Activated B cell treated with CpG ODN at 0.5 μM for 24 hours (primary cell): ENCODE data around the gene EXOC3. TPM values are rescaled to one million over a fixed set of nuclear protein-coding genes. Genes with fewer than 3 reads are reported as not detected.
A peak's percentile ranks its signal among the peaks of the same experiment; 100 is the strongest.

Source experiments
- ATAC-seq: fragments of 200-7000 bp; cut with Tn5 transposase; one replicate; pipeline ENCODE4 v1.10.0; 2021; ENCODE audit warnings: low read depth, mild to moderate bottlenecking, moderate library complexity
- CTCF ChIA-PET: fragments of 350-600 bp; sonication (Branson Sonifier 250); formaldehyde crosslinking; loops from one replicate; lab custom pipeline; 2021; ENCODE audit warnings: antibody characterized with exemption; lab: Charles Lee
- POLR2A ChIA-PET: fragments of 350-600 bp; sonication (Branson Sonifier 250); formaldehyde crosslinking; loops from one replicate; lab custom pipeline; 2021; ENCODE audit warnings: antibody characterized with exemption; lab: Charles Lee
- DNase-seq: peaks from one replicate; pipeline ENCODE4 v3.0.0; 2022
- H3K27ac Mint-ChIP-seq: one replicate; pipeline ENCODE4 v1.8.0; 2020; ENCODE audit warnings: mixed read lengths
- H3K27me3 Mint-ChIP-seq: one replicate; pipeline ENCODE4 v1.8.0; 2021; ENCODE audit warnings: mixed read lengths
- H3K36me3 Mint-ChIP-seq: one replicate; pipeline ENCODE4 v1.8.0; 2021; ENCODE audit warnings: low read depth, mixed read lengths
- H3K4me1 Mint-ChIP-seq: one replicate; pipeline ENCODE4 v1.8.0; 2021; ENCODE audit warnings: mixed read lengths
- H3K4me3 Mint-ChIP-seq: one replicate; pipeline ENCODE4 v1.8.0; 2020; ENCODE audit warnings: mild to moderate bottlenecking, mixed read lengths
- H3K9me3 Mint-ChIP-seq: one replicate; pipeline ENCODE4 v1.8.0; 2020; ENCODE audit warnings: mixed read lengths
- intact Hi-C: fragments of 100-400 bp; cut with micrococcal nuclease; formaldehyde crosslinking; loops from one replicate; pipeline ENCODE4 v1.15.1; 2024
- total RNA-seq: library from RNA; stranded (reverse); gene quantifications from 2 replicates; pipeline ENCODE4 v1.2.3, GENCODE V29; 2022
- TF ChIP-seq, protein P1 (sequence below): fragments of 200-600 bp; IDR thresholded peaks from one replicate; pipeline ENCODE4 v1.8.0; 2022; ENCODE audit warnings: antibody characterized with exemption, mild to moderate bottlenecking

Gene EXOC3
- total RNA-seq, 1 donor from 2014 or later, result 79.6 TPM

DNA sequence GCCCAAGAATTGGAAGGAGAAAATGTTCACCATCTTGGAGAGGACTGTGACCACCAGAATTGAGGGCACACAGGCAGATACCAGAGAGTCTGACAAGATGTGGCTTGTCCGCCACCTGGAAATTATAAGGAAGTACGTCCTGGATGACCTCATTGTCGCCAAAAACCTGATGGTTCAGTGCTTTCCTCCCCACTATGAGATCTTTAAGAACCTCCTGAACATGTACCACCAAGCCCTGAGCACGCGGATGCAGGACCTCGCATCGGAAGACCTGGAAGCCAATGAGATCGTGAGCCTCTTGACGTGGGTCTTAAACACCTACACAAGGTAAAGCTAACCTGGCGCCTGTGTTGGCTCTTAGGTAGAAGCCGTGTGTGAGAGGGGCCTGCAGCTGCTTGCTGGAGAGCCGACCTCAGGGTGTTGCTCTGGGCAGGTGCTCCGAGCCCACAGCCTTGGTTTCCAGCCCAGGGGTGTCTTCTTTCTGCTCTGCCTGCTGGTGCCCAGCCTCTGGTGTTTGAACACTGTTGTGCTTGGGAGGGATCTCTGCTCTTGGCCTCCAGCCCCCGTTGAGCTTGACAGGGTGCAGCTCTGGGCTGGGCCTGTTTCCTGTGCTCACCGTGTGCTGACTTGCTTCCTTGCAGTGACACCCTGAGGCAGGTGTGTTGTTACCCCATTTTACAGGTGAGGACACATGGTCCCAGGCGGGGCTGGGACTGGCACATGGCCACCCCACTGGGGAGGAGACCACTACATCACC lies 10.9 kb downstream of the EXOC3 start:
- ATAC-seq (no peak), DNase-seq (peak; percentile 11)
- ChIA-PET POLR2A (interaction anchor here (0.5 kb wide), 1 partner anchor 51 kb away, joined by 3 read pairs; no protein-coding TSS in a partner anchor), CTCF (no interaction called here)
- H3K4me3 Mint-ChIP-seq, result no peak overlapping the region
- H3K9me3 Mint-ChIP-seq, result peaks cover 16% of the 10 kb centered on the region
- TF ChIP-seq, protein P1, sequence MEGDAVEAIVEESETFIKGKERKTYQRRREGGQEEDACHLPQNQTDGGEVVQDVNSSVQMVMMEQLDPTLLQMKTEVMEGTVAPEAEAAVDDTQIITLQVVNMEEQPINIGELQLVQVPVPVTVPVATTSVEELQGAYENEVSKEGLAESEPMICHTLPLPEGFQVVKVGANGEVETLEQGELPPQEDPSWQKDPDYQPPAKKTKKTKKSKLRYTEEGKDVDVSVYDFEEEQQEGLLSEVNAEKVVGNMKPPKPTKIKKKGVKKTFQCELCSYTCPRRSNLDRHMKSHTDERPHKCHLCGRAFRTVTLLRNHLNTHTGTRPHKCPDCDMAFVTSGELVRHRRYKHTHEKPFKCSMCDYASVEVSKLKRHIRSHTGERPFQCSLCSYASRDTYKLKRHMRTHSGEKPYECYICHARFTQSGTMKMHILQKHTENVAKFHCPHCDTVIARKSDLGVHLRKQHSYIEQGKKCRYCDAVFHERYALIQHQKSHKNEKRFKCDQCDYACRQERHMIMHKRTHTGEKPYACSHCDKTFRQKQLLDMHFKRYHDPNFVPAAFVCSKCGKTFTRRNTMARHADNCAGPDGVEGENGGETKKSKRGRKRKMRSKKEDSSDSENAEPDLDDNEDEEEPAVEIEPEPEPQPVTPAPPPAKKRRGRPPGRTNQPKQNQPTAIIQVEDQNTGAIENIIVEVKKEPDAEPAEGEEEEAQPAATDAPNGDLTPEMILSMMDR, result no peak
- no peaks in the 10 kb centered on the region for H3K27me3 Mint-ChIP-seq
- peaks cover 5% of the 10 kb centered on the region for H3K4me1 Mint-ChIP-seq
- intact Hi-C loops, result no loop called here
- peaks cover 94% of the 10 kb centered on the region for H3K36me3 Mint-ChIP-seq
- H3K27ac Mint-ChIP-seq, result no peak overlapping the region

DNA sequence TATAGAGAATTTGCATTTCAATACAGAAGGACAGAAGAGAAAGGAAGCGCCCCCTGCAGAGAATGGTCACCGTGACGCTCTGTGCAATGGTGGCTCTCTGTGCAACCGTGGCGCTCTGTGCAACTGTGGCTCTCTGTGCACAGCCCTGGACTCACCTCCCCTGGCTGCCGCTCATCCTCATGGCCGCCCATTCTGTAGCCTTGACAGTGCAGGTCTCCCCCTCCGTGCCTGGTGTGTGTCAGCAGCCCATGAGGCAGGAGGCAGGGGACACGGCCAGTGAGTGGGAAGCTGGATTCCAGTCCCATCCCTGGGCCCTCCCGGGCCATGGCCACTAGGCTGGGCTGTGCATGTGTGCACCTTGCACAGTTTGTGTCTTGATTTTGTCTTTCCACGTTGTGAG lies 12.0 kb downstream of the EXOC3 start:
- H3K27me3 Mint-ChIP-seq, result no peaks in the 10 kb centered on the region

DNA sequence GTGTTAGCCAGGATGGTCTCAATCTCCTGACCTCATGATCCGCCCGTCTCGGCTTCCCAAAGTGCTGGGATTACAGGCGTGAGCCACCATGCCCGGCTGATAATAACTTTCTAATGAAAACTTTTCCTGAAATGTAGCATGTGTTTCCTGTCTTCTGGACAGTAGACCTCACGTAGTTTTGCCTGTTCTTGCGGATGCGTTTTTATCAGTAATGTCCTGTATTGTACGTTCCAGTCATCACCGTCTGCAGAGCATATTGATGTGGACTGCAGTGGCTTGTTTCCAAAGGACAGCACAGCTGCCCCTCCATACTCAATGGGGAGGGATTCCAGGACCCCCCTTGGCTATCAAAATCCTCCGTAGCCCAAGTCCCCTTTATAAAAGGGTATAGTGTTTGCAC lies 12.8 kb downstream of the EXOC3 start:
- Mint-ChIP-seq H3K4me3 (no peak overlapping the region), H3K27me3 (no peaks in the 10 kb centered on the region), H3K36me3 (peaks cover 94% of the 10 kb centered on the region), H3K27ac (no peak overlapping the region), H3K9me3 (peaks cover 15% of the 10 kb centered on the region), H3K4me1 (peaks cover 16% of the 10 kb centered on the region)
- ChIA-PET CTCF (no interaction called here), POLR2A (no interaction called here)
- DNase-seq (no peak), ATAC-seq (no peak)
- intact Hi-C loops, result no loop called here
- TF ChIP-seq, protein P1, result no peak

More for the DNA sequence above, 12.0 kb downstream of the EXOC3 start:
- ATAC-seq, result no peak
- H3K4me3 Mint-ChIP-seq, result no peak overlapping the region
- peaks cover 16% of the 10 kb centered on the region for H3K9me3 Mint-ChIP-seq
- no peak overlapping the region for H3K27ac Mint-ChIP-seq
- TF ChIP-seq, protein P1, result no peak
- DNase-seq, result peak; percentile 4
- peaks cover 94% of the 10 kb centered on the region for H3K36me3 Mint-ChIP-seq
- ChIA-PET CTCF (no interaction called here), POLR2A (no interaction called here)
- intact Hi-C loops, result no loop called here
- peaks cover 16% of the 10 kb centered on the region for H3K4me1 Mint-ChIP-seq

DNA sequence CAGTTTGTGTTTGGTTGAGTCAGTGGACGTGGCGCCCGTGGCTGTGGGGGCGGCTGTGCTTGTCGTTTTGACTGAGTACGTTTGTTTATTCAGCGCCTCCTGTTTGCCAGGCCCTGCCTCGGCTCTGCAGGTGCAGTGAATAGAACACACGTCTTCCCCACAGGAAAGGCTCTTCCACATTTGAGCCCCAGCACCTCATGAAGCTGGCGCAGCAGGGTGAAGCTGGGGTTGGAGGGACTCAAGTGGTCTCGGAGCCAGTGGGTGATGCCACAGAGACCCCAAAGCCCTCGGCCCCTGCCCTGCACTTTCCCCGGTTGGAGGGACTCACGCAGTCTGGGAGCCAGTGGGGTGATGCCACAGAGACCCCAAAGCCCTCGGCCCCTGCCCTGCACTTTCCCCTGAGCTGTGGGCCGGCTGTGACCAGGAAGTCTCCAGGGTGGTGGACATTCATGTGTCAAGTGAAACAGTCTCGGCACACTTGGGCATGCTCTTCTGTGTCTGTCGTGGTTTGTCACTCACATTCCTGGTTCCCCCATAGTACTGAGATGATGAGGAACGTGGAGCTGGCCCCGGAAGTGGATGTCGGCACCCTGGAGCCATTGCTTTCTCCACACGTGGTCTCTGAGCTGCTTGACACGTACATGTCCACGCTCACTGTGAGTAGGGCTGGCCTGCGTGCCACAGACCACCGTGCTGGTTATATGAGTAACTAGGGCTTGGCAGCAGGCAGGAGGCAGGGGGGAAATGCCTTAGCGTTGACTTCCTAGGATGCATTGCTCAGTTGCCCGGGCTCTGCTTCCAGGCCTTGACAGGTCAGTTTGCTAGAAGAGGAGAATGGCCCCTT lies 13.6 kb downstream of the EXOC3 start:
- Mint-ChIP-seq H3K27ac (no peak overlapping the region), H3K4me1 (peaks cover 16% of the 10 kb centered on the region), H3K9me3 (peaks cover 12% of the 10 kb centered on the region), H3K4me3 (no peak overlapping the region), H3K36me3 (peaks cover 88% of the 10 kb centered on the region), H3K27me3 (no peaks in the 10 kb centered on the region)
- intact Hi-C loops, result no loop called here
- DNase-seq (peak; percentile 8), ATAC-seq (no peak)
- CTCF ChIA-PET, result no interaction called here
- TF ChIP-seq, protein P1, result no peak
- POLR2A ChIA-PET, result no interaction called here
